ENCODE results near the gene TEX264. TPM values are rescaled to one million over a fixed set of nuclear protein-coding genes. Genes with fewer than 3 reads are reported as not detected.

TEX264 gene
- total RNA-seq, 1 donor = 20.1 TPM

DNA sequence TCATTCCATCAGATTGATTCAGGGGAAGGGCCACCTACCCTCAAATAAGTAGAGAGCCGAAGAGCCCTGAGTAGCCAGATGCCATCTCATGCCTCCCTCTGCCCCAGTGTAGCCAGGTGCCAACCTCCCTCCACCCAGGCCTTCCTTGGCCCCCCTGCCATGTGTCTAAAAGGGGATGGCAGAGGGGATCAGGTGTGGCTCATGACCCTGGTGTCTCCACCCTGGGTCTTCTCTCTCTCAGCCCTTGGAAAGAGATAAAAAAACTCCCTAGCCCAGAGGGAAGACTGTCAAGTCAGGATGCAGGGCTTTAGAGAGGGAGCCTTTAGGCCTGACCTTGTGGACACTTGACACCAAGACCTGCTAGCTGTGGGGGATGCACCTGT, 41.0 kb downstream of the TEX264 start:
- Histone ChIP-seq H3K27me3 (ENCODE audit: insufficient read depth, low read length) (no peaks in the 10 kb centered on the region), H3K4me1 (ENCODE audit: insufficient read depth, low read length) (no peaks in the 10 kb centered on the region), H3K9me3 (ENCODE audit: low read depth, low read length) (no peaks in the 10 kb centered on the region), H3K4me3 (ENCODE audit: low read length) (no peak overlapping the region)

DNA sequence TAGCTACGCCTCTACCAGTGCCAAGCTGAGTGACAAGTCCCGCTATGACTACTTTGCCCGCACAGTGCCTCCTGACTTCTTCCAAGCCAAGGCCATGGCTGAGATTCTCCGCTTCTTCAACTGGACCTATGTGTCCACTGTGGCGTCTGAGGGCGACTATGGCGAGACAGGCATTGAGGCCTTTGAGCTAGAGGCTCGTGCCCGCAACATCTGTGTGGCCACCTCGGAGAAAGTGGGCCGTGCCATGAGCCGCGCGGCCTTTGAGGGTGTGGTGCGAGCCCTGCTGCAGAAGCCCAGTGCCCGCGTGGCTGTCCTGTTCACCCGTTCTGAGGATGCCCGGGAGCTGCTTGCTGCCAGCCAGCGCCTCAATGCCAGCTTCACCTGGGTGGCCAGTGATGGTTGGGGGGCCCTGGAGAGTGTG, 41.5 kb downstream of the TEX264 start:
- Histone ChIP-seq H3K27me3 (ENCODE audit: insufficient read depth, low read length) (no peaks in the 10 kb centered on the region), H3K9me3 (ENCODE audit: low read depth, low read length) (no peaks in the 10 kb centered on the region), H3K4me3 (ENCODE audit: low read length) (no peak overlapping the region), H3K4me1 (ENCODE audit: insufficient read depth, low read length) (no peaks in the 10 kb centered on the region)

DNA sequence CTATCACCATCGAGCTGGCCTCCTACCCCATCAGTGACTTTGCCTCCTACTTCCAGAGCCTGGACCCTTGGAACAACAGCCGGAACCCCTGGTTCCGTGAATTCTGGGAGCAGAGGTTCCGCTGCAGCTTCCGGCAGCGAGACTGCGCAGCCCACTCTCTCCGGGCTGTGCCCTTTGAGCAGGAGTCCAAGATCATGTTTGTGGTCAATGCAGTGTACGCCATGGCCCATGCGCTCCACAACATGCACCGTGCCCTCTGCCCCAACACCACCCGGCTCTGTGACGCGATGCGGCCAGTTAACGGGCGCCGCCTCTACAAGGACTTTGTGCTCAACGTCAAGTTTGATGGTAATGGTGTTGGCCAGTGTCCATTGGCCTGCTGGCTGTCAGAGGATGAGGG, 41.9 kb downstream of the TEX264 start:
- no peaks in the 10 kb centered on the region for H3K27me3 ChIP-seq (ENCODE audit: insufficient read depth, low read length)
- no peak overlapping the region for H3K4me3 ChIP-seq (ENCODE audit: low read length)
- no peaks in the 10 kb centered on the region for H3K9me3 ChIP-seq (ENCODE audit: low read depth, low read length)
- no peaks in the 10 kb centered on the region for H3K4me1 ChIP-seq (ENCODE audit: insufficient read depth, low read length)

DNA sequence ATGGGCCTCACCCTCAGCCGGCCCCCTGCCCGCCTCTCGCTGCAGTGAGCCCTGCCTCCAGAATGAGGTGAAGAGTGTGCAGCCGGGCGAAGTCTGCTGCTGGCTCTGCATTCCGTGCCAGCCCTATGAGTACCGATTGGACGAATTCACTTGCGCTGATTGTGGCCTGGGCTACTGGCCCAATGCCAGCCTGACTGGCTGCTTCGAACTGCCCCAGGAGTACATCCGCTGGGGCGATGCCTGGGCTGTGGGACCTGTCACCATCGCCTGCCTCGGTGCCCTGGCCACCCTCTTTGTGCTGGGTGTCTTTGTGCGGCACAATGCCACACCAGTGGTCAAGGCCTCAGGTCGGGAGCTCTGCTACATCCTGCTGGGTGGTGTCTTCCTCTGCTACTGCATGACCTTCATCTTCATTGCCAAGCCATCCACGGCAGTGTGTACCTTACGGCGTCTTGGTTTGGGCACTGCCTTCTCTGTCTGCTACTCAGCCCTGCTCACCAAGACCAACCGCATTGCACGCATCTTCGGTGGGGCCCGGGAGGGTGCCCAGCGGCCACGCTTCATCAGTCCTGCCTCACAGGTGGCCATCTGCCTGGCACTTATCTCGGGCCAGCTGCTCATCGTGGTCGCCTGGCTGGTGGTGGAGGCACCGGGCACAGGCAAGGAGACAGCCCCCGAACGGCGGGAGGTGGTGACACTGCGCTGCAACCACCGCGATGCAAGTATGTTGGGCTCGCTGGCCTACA, 44.4 kb downstream of the TEX264 start:
- H3K4me3 ChIP-seq (ENCODE audit: low read length) = no peak overlapping the region
- H3K27me3 ChIP-seq (ENCODE audit: insufficient read depth, low read length) = no peaks in the 10 kb centered on the region
- H3K9me3 ChIP-seq (ENCODE audit: low read depth, low read length) = no peaks in the 10 kb centered on the region
- no peaks in the 10 kb centered on the region for H3K4me1 ChIP-seq (ENCODE audit: insufficient read depth, low read length)

DNA sequence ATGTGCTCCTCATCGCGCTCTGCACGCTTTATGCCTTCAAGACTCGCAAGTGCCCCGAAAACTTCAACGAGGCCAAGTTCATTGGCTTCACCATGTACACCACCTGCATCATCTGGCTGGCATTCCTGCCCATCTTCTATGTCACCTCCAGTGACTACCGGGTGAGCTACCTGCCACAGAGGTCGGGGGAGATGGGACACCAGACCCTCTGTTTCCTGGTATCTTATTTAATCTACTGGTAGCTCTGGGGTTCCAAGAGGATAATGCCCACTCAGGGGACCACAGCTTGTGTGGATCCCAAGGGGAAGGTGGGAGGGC, 44.9 kb downstream of the TEX264 start:
- no peak overlapping the region for H3K4me3 ChIP-seq (ENCODE audit: low read length)
- no peaks in the 10 kb centered on the region for H3K27me3 ChIP-seq (ENCODE audit: insufficient read depth, low read length)
- peaks cover under 1% of the 10 kb centered on the region for H3K4me1 ChIP-seq (ENCODE audit: insufficient read depth, low read length)
- no peaks in the 10 kb centered on the region for H3K9me3 ChIP-seq (ENCODE audit: low read depth, low read length)

DNA sequence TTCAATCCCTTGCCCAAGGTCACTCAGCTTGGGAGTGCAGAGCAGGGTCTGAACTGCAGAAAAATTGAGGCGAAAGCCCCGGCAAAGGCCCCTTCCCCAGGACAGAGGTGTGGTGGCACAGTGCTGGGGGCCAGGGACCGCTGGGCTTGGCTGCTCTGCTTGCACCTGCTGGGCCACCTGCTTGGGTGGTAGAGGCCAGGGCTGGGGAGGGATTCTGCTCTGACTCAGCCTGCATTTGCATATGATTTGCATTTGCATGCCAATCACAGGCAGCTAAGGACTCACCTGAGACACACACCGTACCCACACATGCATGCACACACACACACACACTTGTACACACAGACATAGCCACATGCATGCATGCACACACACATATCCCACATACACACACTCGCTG, 45.8 kb downstream of the TEX264 start:
- no peak overlapping the region for H3K4me3 ChIP-seq (ENCODE audit: low read length)
- H3K9me3 ChIP-seq (ENCODE audit: low read depth, low read length) = no peaks in the 10 kb centered on the region
- H3K27me3 ChIP-seq (ENCODE audit: insufficient read depth, low read length) = no peaks in the 10 kb centered on the region
- H3K4me1 ChIP-seq (ENCODE audit: insufficient read depth, low read length) = peaks cover 6% of the 10 kb centered on the region

DNA sequence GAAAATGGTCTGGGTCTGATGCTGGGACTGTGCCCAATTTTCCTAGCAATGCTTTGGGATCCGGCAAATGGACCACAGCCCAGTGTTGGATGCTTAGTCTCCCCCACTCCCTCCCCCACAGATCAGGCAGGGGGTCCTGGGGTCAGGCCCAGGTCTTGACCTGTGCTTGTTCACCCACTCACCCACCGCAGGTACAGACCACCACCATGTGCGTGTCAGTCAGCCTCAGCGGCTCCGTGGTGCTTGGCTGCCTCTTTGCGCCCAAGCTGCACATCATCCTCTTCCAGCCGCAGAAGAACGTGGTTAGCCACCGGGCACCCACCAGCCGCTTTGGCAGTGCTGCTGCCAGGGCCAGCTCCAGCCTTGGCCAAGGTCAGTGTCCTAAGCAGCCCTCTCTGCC, 46.4 kb downstream of the TEX264 start:
- peaks cover 6% of the 10 kb centered on the region for H3K4me1 ChIP-seq (ENCODE audit: insufficient read depth, low read length)
- no peak overlapping the region for H3K4me3 ChIP-seq (ENCODE audit: low read length)
- H3K27me3 ChIP-seq (ENCODE audit: insufficient read depth, low read length) = no peaks in the 10 kb centered on the region
- no peaks in the 10 kb centered on the region for H3K9me3 ChIP-seq (ENCODE audit: low read depth, low read length)

DNA sequence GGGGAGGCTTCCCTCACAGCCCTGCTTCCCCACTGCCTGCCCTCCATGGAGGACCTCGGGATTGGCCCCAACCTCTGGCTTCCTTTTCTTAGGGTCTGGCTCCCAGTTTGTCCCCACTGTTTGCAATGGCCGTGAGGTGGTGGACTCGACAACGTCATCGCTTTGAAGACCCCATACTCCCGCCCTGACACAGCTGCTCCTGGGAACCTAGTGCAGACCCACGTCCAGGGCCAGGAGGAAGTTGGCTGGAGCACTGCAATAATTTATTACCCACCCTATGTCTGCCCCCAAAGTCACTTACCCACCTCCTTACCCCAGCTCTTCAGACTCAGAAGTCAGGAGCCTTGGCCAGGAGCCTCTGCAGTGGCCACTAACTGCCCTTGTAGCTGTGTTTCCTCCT, 46.9 kb downstream of the TEX264 start:
- H3K4me1 ChIP-seq (ENCODE audit: insufficient read depth, low read length) = peaks cover 6% of the 10 kb centered on the region
- no peaks in the 10 kb centered on the region for H3K9me3 ChIP-seq (ENCODE audit: low read depth, low read length)
- H3K4me3 ChIP-seq (ENCODE audit: low read length) = no peak overlapping the region
- H3K27me3 ChIP-seq (ENCODE audit: insufficient read depth, low read length) = no peaks in the 10 kb centered on the region

DNA sequence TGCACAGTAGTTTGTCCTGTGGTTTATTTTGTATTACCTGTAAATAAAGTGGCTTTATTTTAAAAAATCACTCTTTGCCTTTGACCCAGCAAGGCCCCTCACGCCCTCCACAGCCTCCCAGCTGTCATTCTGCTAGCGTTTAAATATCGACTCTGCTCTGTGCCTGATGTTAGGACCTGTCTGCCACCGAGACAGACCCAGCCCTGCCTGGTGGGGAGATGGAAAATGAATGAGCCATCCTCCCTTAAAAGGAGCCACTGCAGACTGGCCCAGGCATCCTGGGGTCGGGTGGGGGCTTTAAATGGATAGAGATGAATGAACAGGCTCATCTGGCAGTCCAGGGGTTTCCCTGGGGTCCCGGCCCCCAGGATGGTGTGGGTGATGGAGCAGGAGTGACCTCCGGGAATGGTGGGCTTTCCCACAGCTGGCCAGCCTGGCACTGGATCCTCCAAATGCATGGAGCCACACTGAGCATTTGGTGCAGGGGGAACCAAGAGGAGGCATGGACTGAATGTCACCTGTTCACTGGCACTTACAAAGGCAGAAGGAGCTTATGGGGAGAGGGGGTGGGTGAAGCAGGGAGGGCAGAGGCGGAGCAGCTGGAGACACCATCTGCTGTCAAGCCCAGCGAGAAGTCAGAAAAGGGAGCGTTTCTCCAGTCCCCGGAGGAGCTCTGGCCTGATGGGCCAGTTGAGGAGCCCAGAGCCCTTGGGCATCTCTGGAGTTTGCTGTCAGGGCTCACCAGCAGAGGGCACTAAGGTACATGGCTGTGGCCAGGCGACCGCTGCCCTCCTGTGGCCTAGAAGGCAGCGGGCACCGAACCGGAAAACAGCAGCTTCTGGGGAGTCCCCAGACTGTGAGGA, 47.7 kb downstream of the TEX264 start:
- H3K9me3 ChIP-seq (ENCODE audit: low read depth, low read length) = no peaks in the 10 kb centered on the region
- H3K4me1 ChIP-seq (ENCODE audit: insufficient read depth, low read length) = peaks cover 6% of the 10 kb centered on the region
- no peaks in the 10 kb centered on the region for H3K27me3 ChIP-seq (ENCODE audit: insufficient read depth, low read length)
- no peak overlapping the region for H3K4me3 ChIP-seq (ENCODE audit: low read length)

DNA sequence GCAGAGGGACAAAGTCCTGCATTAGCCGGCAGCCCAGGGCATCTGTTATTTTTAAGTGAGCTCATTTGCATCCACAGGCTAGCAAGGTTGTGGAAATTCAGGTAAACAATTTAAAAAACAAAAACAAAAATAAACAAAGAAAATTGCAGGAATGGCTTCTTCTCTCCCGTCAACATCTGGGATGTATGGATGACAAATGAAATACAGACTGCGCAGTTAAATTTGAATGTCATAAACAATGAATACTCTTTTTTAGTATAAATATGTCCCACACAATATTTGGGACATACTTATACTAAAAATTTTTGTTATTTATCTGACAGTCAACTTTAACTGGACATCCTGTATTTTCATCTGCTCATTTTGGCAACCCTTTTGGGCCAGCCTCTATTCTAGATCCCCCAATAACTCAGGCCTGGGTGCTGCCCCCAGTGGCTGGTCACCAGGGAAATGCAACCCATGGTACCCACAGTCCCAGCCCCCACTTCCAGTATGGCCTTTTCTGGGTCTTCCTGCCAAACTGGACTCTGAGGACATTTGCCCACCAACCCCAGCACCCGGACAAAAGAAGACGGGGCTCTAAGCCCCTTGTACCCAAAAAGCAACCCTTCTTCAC, 48.5 kb downstream of the TEX264 start:
- Histone ChIP-seq H3K27me3 (ENCODE audit: insufficient read depth, low read length) (no peaks in the 10 kb centered on the region), H3K9me3 (ENCODE audit: low read depth, low read length) (no peaks in the 10 kb centered on the region), H3K4me1 (ENCODE audit: insufficient read depth, low read length) (peaks cover 6% of the 10 kb centered on the region)

DNA sequence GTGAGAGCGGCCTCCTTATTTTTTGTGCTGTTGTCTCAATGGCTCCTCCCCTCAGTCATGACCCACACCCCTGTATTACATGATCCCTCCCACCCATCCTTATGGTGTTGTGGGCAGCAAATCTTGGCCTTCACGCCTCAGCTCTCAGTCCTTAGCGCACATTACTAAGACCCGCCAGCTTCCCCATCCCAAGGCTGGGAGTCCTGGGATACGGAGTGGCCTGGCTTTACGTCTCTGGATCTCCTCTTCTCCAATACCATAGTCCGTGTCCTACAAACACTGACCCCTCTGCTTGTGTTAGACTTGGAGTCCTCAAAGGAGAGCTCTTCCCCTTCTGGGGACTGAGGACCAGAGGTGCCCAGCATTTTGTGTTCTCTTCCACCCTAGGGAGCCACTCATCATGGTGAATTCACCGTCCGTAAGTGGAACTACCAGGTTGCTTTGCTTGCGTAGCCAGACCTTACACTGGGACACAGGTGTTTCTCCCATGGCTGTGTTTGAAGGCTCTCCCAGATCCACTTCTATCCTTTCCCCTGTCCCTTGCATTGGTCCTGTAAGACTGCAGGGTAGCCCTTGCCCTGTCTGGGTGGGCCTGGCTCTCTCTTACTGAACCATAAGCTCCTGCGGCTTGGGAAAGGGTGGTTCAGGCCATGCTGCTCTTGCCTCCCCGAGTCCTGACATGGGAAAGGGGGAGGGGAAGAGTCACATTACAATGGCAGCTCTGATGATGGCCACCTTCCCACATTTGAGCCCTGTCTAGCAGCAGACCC, 49.4 kb downstream of the TEX264 start:
- Histone ChIP-seq H3K27me3 (ENCODE audit: insufficient read depth, low read length) (no peaks in the 10 kb centered on the region), H3K4me1 (ENCODE audit: insufficient read depth, low read length) (peaks cover 6% of the 10 kb centered on the region), H3K4me3 (ENCODE audit: low read length) (no peak overlapping the region), H3K9me3 (ENCODE audit: low read depth, low read length) (no peaks in the 10 kb centered on the region)

More for the DNA sequence above, 48.5 kb downstream of the TEX264 start:
- H3K4me3 ChIP-seq (ENCODE audit: low read length) = no peak overlapping the region

DNA sequence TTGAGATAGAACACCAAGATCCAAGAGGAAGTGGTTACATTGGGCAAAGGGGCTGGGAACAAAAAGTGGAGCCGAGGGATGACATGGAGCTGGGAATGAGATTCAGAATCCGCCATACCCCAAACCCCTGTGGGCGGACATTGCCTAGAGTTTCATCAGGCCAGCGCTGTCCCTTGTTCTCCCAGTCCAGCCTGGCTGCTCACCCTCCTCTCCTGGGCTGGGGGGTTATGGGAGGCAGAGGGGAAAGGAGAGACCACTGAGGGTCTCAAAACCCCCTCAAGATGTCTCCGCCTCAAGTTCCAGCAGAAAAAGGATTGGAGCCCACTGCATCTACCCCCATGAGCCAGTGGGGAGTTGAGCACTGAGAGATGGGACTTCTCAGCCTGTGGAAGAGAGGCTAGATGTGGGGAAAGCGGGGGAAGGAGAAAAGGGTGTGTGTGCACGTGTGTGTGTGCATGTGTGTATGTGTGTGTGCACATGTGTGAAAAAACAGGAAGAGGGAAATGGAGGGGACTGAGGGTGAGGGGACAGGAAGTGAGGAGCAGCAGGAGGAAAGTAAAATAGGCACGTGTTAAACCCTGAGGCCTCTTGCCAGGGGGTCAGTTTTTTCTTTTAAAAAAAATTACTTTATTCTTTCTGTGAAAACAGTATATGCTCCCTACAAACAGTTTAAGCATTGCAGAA, 50.2 kb downstream of the TEX264 start:
- peaks cover 6% of the 10 kb centered on the region for H3K4me1 ChIP-seq (ENCODE audit: insufficient read depth, low read length)
- no peaks in the 10 kb centered on the region for H3K9me3 ChIP-seq (ENCODE audit: low read depth, low read length)
- no peak overlapping the region for H3K4me3 ChIP-seq (ENCODE audit: low read length)
- H3K27me3 ChIP-seq (ENCODE audit: insufficient read depth, low read length) = no peaks in the 10 kb centered on the region

DNA sequence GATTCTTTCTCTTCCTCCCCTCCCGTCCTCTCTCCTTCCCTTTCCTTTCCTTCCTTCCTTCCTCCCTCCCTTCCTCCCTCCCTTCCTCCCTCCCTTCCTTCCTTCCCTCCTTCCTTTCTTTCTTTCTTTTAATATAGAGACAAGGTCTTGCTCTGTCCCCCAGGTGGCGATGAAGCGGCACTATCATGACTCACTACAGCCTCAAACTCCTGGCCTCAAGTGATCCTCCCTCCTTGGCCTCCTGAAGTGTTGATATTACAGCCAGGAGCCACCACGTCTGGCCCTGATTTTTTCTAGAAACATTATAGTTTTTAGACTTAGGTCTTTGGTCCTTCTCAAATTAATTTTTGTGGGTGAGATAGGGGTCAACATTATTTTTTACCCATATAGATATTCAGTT, 51.3 kb downstream of the TEX264 start:
- H3K27me3 ChIP-seq (ENCODE audit: insufficient read depth, low read length) = no peaks in the 10 kb centered on the region
- no peak overlapping the region for H3K4me3 ChIP-seq (ENCODE audit: low read length)
- H3K9me3 ChIP-seq (ENCODE audit: low read depth, low read length) = no peaks in the 10 kb centered on the region
- H3K4me1 ChIP-seq (ENCODE audit: insufficient read depth, low read length) = peaks cover 6% of the 10 kb centered on the region

DNA sequence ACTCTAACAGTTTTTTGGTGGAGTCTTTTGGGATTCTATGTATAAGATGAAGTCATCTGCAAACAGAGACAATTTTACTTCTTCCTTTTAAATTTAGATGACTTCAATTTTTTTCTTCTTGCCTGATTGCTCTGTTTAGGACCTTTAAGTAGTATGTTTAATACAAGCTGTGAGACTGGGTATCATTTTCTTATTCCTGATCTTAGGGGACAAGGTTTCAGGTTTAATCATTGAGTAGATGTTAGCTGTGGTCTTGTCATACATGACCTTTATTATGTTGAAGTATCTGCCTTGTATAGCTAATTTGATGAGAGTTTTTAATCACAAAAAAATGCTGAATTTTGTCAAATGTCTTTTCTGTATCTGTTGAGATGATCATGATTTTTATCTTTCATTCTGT, 56.4 kb downstream of the TEX264 start:
- Histone ChIP-seq H3K9me3 (ENCODE audit: low read depth, low read length) (no peaks in the 10 kb centered on the region), H3K27me3 (ENCODE audit: insufficient read depth, low read length) (no peaks in the 10 kb centered on the region), H3K4me1 (ENCODE audit: insufficient read depth, low read length) (no peaks in the 10 kb centered on the region), H3K4me3 (ENCODE audit: low read length) (no peak overlapping the region)
